H9 (cell line): ENCODE measurements around the gene GGNBP2. TPM values are rescaled to one million over a fixed set of nuclear protein-coding genes. Genes with fewer than 3 reads are reported as not detected.
A peak's percentile ranks its signal among the peaks of the same experiment; 100 is the strongest.

Experiments
- DNase-seq: peaks from one replicate; pipeline ENCODE4 v3.0.0-alpha.2; 2017
- H2AFZ ChIP-seq: one replicate; pipeline ENCODE4 v1.6.1; 2013; ENCODE audit warnings: mild to moderate bottlenecking, low read length, control low read depth, moderate library complexity
- H2AK5ac ChIP-seq: 2 replicates; pipeline ENCODE4 v1.6.1; 2013; ENCODE audit warnings: low read length, control low read depth, mixed read lengths; ENCODE audit not compliant: insufficient read length
- H2BK120ac ChIP-seq: one replicate; pipeline ENCODE4 v1.6.1; 2013; ENCODE audit warnings: low read depth, mild to moderate bottlenecking, low read length, control low read depth, inconsistent platforms; ENCODE audit not compliant: poor library complexity, severe bottlenecking
- H2BK12ac ChIP-seq: 2 replicates; pipeline ENCODE4 v1.6.1; 2013; ENCODE audit warnings: low read length, control low read depth, mixed read lengths, low read depth; ENCODE audit not compliant: insufficient read length
- H2BK15ac ChIP-seq: 2 replicates; pipeline ENCODE4 v1.6.1; 2013; ENCODE audit warnings: low read depth, low read length, control low read depth
- H2BK20ac ChIP-seq: one replicate; pipeline ENCODE4 v1.6.1; 2013; ENCODE audit warnings: low read depth, mild to moderate bottlenecking, low read length, control low read depth, inconsistent platforms; ENCODE audit not compliant: poor library complexity, severe bottlenecking
- H2BK5ac ChIP-seq: 2 replicates; pipeline ENCODE4 v1.6.1; 2013; ENCODE audit warnings: low read length, control low read depth, mixed read lengths; ENCODE audit not compliant: insufficient read length
- H3K14ac ChIP-seq: 2 replicates; pipeline ENCODE4 v1.6.1; 2013; ENCODE audit warnings: low read length, control low read depth; ENCODE audit not compliant: insufficient read depth
- H3K18ac ChIP-seq: 2 replicates; pipeline ENCODE4 v1.6.1; 2013; ENCODE audit warnings: low read depth, mild to moderate bottlenecking, mixed read lengths, low read length, control low read depth; ENCODE audit not compliant: insufficient read length
- H3K23ac ChIP-seq: 2 replicates; pipeline ENCODE4 v1.6.1; 2013; ENCODE audit warnings: low read length, control low read depth, mixed read lengths, low read depth; ENCODE audit not compliant: insufficient read length
- H3K23me2 ChIP-seq: 2 replicates; pipeline ENCODE4 v1.6.1; 2013; ENCODE audit warnings: low read depth, mild to moderate bottlenecking, mixed read lengths, low read length, control low read depth; ENCODE audit not compliant: insufficient read length, poor library complexity, severe bottlenecking
- H3K27ac ChIP-seq: 2 replicates; pipeline ENCODE4 v1.5.1; 2013; ENCODE audit warnings: low read length, control low read depth, mixed read lengths, low read depth; ENCODE audit not compliant: insufficient read length
- H3K27me3 ChIP-seq: 2 replicates; pipeline ENCODE4 v1.6.1; 2013; ENCODE audit warnings: low read length, control low read depth, inconsistent platforms; ENCODE audit not compliant: insufficient read depth
- H3K4ac ChIP-seq: 2 replicates; pipeline ENCODE4 v1.6.1; 2013; ENCODE audit warnings: low read depth, mild to moderate bottlenecking, control low read depth, inconsistent platforms, low read length, moderate library complexity
- H3K4me1 ChIP-seq: 2 replicates; pipeline ENCODE4 v1.6.1; 2013; ENCODE audit warnings: low read length, control low read depth, inconsistent platforms; ENCODE audit not compliant: insufficient read depth
- H3K4me2 ChIP-seq: 2 replicates; pipeline ENCODE4 v1.6.1; 2013; ENCODE audit warnings: low read length, control low read depth, mixed read lengths; ENCODE audit not compliant: insufficient read length, insufficient read depth
- H3K56ac ChIP-seq: 2 replicates; pipeline ENCODE4 v1.6.1; 2013; ENCODE audit warnings: low read depth, mild to moderate bottlenecking, mixed read lengths, low read length, control low read depth; ENCODE audit not compliant: insufficient read length
- H3K79me1 ChIP-seq: 2 replicates; pipeline ENCODE4 v1.6.1; 2013; ENCODE audit warnings: low read depth, mild to moderate bottlenecking, moderate library complexity, low read length, control low read depth, inconsistent platforms; ENCODE audit not compliant: insufficient read depth, poor library complexity, severe bottlenecking
- H3K79me2 ChIP-seq: 2 replicates; pipeline ENCODE4 v1.6.1; 2013; ENCODE audit warnings: low read length, control low read depth, inconsistent platforms; ENCODE audit not compliant: insufficient read depth
- H3K9ac ChIP-seq: 2 replicates; pipeline ENCODE4 v1.6.1; 2013; ENCODE audit warnings: low read length, control low read depth, mixed read lengths; ENCODE audit not compliant: insufficient read length; ENCODE audit errors: extremely low read depth
- H3K9me3 ChIP-seq: one replicate; pipeline ENCODE4 v1.6.1; 2013; ENCODE audit warnings: low read depth, low read length, inconsistent platforms; ENCODE audit not compliant: control insufficient read depth
- H3T11ph ChIP-seq: one replicate; pipeline ENCODE4 v1.6.1; 2013; ENCODE audit warnings: mild to moderate bottlenecking, low read length, control low read depth, inconsistent platforms
- H4K20me1 ChIP-seq: one replicate; pipeline ENCODE4 v1.6.1; 2013; ENCODE audit not compliant: control insufficient read depth, insufficient read length, insufficient read depth
- H4K5ac ChIP-seq: 2 replicates; pipeline ENCODE4 v1.6.1; 2013; ENCODE audit warnings: low read depth, mild to moderate bottlenecking, mixed read lengths, low read length, control low read depth; ENCODE audit not compliant: insufficient read length
- H4K8ac ChIP-seq: replicated peaks from 2 replicates; pipeline ENCODE4 v1.6.1; 2013; ENCODE audit warnings: low read length, control low read depth, mixed read lengths, low read depth; ENCODE audit not compliant: insufficient read length
- H4K91ac ChIP-seq: 2 replicates; pipeline ENCODE4 v1.6.1; 2013; ENCODE audit warnings: low read depth, mild to moderate bottlenecking, moderate library complexity, mixed read lengths, low read length, control low read depth; ENCODE audit not compliant: insufficient read length
- H3K27ac Mint-ChIP-seq, 3 experiments: 2 replicates in 2 of 3; 3 replicates in 1 of 3; pipeline ENCODE4 v1.8.0; 2020 to 2021; ENCODE audit warnings: mixed read lengths in 3 of 3, mild to moderate bottlenecking in 1 of 3, moderate library complexity in 1 of 3
- H3K27me3 Mint-ChIP-seq: 2 replicates; pipeline ENCODE4 v1.8.0; 2021; ENCODE audit warnings: low read depth, mild to moderate bottlenecking, moderate library complexity, mixed read lengths
- H3K36me3 Mint-ChIP-seq, 3 experiments: 2 replicates in 2 of 3; 3 replicates in 1 of 3; pipeline ENCODE4 v1.8.0; 2020 to 2021; ENCODE audit warnings: low read depth in 3 of 3, mixed read lengths in 3 of 3; ENCODE audit not compliant: insufficient read depth in 1 of 3
- H3K4me1 Mint-ChIP-seq, 2 experiments: 2 replicates each; pipeline ENCODE4 v1.8.0; 2020; ENCODE audit warnings: mixed read lengths in 2 of 2
- H3K4me3 Mint-ChIP-seq, 2 experiments: 2 replicates in 1 of 2; 3 replicates in 1 of 2; pipeline ENCODE4 v1.8.0; 2020 to 2021; ENCODE audit warnings: mild to moderate bottlenecking in 2 of 2, mixed read lengths in 2 of 2, moderate library complexity in 1 of 2
- H3K9me3 Mint-ChIP-seq, 2 experiments: 2 replicates in 1 of 2; 3 replicates in 1 of 2; pipeline ENCODE4 v1.8.0; 2020; ENCODE audit warnings: mild to moderate bottlenecking in 2 of 2, mixed read lengths in 2 of 2, moderate library complexity in 1 of 2
- WGBS: extraction: QIAGEN DNeasy Blood & Tissue Kit; methylation state at CpG from one replicate; pipeline ENCODE4 v1.1.7; 2013; ENCODE audit warnings: missing lambda C conversion rate, low lambda C conversion rate, mixed read lengths; ENCODE audit not compliant: insufficient read length; ENCODE audit errors: extremely low coverage; 5-methylcytosine and 5-hydroxymethylcytosine counted together
- total RNA-seq: library from RNA; stranded (reverse); gene quantifications from 2 replicates; pipeline ENCODE4 v1.2.1, GENCODE V29; 2021
- TF ChIP-seq, protein P1 (sequence below): fragments of 200-600 bp; sonication (generic); conservative IDR thresholded peaks from 3 replicates; pipeline ENCODE4 v1.8.0; 2021; ENCODE audit warnings: antibody characterized with exemption, mild to moderate bottlenecking

Gene GGNBP2
- total RNA-seq, 1 experiment from 2014 or later = 52.8 TPM

DNA sequence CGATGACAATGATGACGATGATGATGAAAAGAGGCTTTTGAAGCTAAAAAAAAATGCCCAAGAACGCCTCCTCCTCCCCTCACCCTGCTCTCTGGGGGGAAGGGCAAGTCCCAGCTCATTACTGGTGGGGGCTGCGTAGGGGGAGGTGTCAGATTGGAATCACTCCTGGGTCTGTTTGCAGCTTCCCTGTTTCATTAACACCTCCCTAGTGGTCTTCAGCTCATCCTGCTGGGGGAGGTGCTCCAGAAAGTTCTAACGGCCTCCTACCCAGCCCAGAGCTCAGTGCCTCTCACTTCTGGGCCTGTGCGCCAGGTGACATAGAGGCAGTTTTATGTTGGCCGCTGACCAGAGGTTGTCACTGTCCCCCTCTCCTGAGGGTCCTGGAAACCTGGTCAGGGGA, 69.4 kb downstream of the GGNBP2 start:
- DNase-seq = no peak

More for the DNA sequence above, 69.4 kb downstream of the GGNBP2 start:
- no peak overlapping the region for H3K56ac ChIP-seq
- peaks cover 36 to 48% of the 10 kb centered on the region in 2 experiments for H3K4me1 Mint-ChIP-seq
- no peak overlapping the region for H4K91ac ChIP-seq
- no peaks in the 10 kb centered on the region for H4K20me1 ChIP-seq
- no peak overlapping the region for H3K27ac Mint-ChIP-seq
- peaks cover 8% of the 10 kb centered on the region; the same call in 1 of the 2 replicates for H3K4me1 ChIP-seq
- no peaks in the 10 kb centered on the region for H3K79me1 ChIP-seq
- H3K4me2 ChIP-seq = no peak overlapping the region
- no peak overlapping the region for H4K5ac ChIP-seq
- H4K8ac ChIP-seq = no peak overlapping the region
- no peak overlapping the region for H3K23ac ChIP-seq
- no peak overlapping the region for H2BK12ac ChIP-seq
- no peak overlapping the region; the same call in 1 of the 2 replicates for H3K14ac ChIP-seq
- H3K9ac ChIP-seq = no peak overlapping the region
- H2BK20ac ChIP-seq = no peak overlapping the region
- peaks cover 0 to 3% of the 10 kb centered on the region in 2 experiments; a peak in 1 of 5 replicates for H3K9me3 Mint-ChIP-seq
- no peak overlapping the region for H2BK5ac ChIP-seq
- peak overlapping the region in 1 of 2 experiments; percentile 59; a peak in 2 of 5 replicates for H3K4me3 Mint-ChIP-seq
- no peaks in the 10 kb centered on the region for H3K27me3 ChIP-seq
- no peak overlapping the region for H3K4ac ChIP-seq
- no CpG with 5 or more reads among the region's 7 CpGs for WGBS
- no peak overlapping the region for H2AK5ac ChIP-seq
- no peak overlapping the region for H2AFZ ChIP-seq
- no peak overlapping the region for H2BK15ac ChIP-seq
- peaks cover 3 to 6% (median 3%) of the 10 kb centered on the region in 3 experiments; a peak in 5 of 7 replicates for H3K36me3 Mint-ChIP-seq
- no peak overlapping the region for H3K18ac ChIP-seq
- H3K27ac ChIP-seq = no peak overlapping the region
- H3T11ph ChIP-seq = no peak overlapping the region
- TF ChIP-seq, protein P1, sequence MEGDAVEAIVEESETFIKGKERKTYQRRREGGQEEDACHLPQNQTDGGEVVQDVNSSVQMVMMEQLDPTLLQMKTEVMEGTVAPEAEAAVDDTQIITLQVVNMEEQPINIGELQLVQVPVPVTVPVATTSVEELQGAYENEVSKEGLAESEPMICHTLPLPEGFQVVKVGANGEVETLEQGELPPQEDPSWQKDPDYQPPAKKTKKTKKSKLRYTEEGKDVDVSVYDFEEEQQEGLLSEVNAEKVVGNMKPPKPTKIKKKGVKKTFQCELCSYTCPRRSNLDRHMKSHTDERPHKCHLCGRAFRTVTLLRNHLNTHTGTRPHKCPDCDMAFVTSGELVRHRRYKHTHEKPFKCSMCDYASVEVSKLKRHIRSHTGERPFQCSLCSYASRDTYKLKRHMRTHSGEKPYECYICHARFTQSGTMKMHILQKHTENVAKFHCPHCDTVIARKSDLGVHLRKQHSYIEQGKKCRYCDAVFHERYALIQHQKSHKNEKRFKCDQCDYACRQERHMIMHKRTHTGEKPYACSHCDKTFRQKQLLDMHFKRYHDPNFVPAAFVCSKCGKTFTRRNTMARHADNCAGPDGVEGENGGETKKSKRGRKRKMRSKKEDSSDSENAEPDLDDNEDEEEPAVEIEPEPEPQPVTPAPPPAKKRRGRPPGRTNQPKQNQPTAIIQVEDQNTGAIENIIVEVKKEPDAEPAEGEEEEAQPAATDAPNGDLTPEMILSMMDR = no peak
- no peaks in the 10 kb centered on the region for H3K27me3 Mint-ChIP-seq
- no peak overlapping the region for H2BK120ac ChIP-seq
- H3K23me2 ChIP-seq = no peaks in the 10 kb centered on the region
- H3K9me3 ChIP-seq = no peaks in the 10 kb centered on the region
- no peaks in the 10 kb centered on the region for H3K79me2 ChIP-seq
